GM21367 (cell line): ENCODE results near the gene CLIC5.

Experiments
- ATAC-seq: cut with Tn5 transposase; IDR thresholded peaks from one replicate; pipeline ENCODE4 v1.9.1; 2021; ENCODE audit not compliant: unreplicated experiment

CLIC5 gene

DNA sequence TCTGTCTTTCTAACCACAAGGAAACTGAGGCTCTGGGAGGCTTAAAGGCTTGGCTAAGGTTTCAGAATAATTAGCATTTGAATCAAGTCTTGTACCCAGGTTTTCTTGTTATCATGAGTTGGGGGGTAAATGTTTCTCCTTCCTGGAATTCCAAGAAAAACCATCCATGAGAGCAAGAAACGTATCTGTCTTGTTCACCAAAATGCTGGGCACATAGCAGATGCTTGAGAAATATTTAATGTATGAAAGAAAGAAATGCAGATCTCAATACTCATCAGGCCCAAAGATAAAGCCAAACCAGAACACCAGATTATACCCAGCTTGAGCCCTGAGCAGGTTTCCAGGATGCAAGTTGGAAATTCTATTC, 164.6 kb downstream of the CLIC5 start:
- ATAC-seq = no peak

DNA sequence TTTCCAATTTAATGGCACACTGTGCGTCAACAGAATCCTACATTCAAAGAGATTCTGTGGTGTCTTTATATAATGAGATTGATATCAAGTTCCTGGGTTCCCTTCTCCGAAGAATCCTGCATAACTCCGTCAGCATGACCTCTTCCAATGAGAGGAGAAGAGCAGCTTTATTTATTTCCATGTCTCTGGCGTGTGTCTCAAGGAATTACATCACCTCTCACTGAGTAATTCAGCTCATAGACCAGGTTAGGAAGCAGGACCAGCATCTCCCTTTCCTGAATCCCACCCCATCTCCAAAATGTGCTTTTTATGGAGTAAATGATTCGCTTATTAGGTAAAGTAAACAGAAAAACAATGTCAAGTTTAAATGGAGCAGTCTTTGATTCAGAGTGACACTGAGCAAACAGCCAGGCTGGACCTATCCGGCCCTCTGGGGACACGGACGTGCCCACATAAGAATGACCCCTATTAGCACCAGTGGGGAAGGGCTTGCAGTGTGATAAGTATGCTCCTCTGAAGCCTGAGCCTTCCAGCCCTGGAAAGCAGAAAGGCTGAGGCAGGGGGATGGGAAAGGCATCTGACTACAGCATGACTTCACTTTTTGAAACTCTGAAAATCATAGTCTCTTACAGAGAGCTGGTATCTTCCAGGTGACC, 165.2 kb downstream of the CLIC5 start:
- no peak for ATAC-seq

DNA sequence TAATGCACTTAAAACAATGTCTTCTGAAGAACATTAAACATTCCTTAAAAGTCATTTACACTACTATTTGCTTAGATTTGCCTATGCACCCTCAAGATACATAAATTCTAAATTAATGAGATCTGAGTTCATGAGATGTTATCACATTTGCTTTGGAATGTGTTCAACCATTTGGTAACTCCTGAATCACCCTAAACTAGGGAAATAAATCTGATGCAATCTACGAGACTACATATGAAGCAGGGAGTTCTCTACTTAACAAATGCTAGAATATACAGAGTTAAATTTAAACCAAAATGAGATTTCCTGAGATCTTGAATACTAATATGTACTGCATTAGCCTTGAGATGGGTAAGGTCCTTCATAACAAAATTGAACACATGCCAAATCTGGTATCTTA, 170.1 kb downstream of the CLIC5 start:
- ATAC-seq = no peak

DNA sequence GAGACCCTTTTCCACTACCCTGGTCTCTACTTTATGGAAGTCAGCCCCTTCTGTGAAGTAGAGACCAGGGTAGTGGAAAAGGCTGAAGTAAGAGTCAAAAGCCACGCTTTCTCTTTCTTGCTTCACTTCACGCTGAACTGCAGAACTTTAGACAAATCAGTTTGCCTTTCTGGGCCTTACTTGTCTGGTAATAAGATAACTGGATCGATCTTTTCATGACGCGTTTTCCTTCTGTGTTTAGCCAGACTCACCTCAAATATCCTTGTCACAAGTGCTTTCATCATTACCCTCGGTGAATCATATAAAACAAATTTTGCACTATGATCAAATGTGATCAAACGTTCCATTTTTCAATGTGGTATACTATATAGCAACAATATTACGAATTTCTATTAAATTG, 170.7 kb downstream of the CLIC5 start:
- ATAC-seq = no peak

DNA sequence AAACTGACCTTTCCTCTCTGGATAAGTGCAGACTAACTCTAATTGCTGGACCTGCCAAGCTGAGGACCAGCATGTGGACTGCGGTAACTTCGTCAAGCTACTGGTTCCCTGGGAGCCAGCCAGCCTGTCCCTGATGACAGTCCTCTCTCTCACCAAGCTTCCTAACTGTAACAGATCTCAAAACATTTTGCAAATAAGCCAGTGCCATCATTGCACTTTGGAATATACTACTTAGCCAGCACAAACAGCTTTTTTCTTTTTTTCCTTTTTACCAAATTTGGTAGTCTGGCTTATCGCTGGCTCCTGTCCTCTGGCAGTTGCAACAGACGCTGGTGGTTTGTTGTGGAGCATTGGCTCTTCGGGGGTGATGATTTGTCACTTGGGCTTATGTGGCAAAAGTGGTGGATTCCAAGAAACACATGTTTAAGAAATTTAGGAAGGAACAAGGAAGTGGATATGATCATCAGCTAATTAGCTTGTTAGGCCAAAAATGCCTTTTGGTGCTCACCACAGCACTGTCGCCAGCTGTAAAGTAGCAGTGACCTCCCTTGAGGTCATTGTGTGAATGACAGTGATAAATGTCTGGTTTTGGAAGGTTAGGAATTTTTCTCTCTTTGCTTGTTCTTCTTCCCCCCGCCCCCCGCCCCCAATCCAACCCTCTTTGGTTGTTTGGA, 171.7 kb downstream of the CLIC5 start:
- ATAC-seq = no peak

DNA sequence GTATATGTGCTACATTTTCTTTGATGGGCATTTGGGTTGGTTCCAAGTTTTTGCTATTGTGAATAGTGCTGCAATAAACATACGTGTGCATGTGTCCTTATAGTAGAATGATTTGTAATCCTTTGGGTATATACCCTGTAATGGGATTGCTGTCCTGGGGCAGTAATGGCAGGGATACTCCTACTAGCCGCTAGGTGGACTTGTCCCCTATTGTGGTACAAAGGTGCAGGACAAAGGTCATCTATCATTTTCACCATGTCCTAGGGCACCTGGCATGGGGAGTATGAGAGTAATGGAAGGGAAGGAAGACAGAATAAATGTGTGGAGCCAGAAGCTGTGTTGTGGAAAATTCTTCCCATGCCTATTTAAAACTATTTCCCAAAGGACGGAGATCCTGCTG, 174.6 kb downstream of the CLIC5 start:
- ATAC-seq = no peak

DNA sequence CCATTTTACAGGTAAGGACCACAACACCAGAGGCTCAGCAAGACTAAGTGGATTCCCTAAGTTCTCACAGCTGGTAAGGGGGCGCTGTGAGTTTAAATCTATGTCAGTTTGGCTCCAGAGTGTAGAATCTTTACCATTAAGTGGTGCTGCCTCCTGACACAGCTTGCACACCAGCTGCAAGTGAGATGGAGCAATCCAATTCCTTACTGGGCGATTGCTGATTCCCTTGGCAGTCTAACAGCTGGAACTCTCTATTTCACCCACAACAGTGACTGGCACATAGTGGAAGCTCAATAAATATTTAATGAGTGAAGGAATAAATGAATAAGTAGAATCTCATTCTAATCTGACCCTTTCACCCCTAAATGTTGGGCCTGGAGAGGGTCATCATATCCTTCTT, 176.7 kb downstream of the CLIC5 start:
- no peak for ATAC-seq

DNA sequence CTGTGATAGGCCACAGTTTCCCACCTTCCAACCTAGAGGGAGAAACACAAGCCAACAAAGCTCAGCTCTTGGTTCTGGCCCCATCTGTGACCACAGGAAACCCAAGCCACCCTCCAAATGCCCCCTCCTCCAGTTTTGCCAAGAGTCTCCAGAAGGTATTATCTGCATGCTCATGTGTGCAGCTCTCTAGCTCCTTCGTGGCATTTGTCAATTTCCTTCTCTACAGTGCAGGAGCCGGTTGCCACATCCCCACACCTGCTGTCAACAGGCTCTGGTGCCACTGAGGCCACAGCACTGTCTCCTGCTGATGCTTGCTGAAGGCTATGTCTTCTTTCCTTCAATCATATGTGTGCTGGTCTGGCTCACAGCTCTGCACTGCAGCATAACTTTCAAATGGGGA, 177.2 kb downstream of the CLIC5 start:
- no peak for ATAC-seq

DNA sequence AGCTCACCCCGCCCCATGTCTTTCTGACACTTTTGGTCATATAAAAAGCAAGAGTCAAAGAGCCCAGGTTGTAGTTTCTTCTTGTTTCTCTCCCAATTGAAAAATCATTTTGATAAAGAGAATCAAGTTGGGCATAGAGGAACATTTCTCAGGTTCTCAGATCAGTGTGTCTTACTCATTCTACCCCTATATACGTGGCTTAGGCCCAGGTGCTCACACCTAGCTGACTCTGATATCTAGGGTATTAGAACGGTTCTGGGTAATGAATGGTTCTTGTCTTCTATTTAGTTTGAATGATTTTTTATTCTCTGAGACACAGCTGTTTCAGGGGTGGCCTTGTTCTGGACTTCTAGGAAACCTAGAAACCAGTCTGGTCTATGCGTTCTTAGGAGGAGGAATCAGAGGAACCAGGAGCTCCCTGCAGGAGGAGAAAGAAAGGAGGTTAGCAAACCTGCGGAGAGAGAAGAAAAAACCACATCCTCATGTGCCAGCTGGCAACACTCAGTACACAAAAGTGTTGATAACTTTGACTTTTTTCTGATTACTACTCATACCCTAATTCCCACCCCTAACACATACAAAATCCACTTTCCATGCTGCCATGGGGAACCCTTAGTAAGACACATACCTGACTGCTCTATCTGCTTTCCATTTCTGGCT, 178.0 kb downstream of the CLIC5 start:
- ATAC-seq = no peak

DNA sequence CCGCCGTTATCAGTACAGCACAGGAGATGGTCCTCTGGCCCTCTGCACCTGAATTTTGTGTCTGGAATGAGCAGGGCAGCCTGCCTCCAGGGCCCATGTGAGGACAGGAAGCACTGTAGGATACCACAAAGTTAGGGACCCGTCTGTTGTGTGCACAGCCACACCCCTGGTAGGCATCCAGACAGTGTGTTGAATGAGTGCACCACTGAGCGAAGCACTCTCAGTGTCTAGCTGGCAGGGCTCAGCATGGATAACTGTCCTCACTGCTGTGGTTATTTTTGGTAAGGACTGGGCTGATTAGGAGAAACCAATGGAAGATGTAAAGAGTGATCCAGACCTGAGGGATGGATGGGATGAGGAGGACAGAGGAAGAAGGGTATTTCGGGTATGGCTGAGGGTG, 178.7 kb downstream of the CLIC5 start:
- no peak for ATAC-seq

DNA sequence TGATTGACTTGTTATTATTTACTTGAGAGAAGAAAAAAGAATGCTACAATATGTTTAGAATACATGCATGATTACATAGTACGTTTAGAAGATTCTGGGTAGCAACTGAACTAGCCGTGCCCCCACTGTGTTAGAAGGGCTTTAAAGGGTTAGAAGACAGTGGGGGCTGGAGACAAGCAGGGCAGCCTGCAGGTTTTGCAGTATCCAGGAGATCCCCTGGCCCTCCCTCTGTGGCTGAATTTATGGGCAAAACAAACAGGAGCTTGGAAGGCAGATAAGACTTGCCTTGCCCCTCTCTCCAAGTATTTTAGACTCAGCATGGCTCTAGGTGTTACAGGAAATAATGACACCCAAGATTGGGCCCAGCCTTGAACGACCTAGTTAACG, 179.2 kb downstream of the CLIC5 start:
- no peak for ATAC-seq

DNA sequence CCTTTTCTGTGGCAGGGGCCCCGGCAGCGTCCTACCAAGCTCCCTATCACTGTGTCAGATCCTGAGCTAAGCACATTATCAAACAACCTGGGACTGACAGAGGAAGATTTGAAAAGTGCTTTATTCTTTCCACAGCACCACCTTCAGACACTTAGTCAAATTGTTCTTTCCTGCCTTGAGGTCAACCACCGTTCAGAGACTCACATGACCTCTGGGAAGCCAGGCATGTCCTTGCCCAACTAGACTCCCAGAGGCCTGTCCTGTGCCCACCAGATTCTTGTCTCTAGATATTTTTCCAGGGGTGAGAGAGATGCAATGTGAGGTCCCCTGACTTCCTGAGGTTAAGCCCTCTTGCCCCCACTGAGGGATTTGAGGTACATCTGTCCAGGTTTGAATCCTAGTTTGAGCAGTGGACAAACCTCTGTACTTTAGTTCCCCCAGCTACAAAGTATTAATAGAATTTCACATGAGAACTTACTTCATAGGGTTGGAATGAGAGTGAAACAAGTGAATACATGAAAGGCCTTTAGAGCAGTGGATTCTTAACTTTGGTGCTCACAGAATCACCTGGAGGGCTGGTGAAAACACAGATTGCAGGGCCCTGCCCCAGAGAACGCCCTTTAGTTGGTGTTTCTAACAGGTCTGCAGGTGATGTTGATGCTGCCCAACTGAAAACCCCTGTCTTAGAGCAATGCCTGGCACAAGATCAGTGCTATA, 179.8 kb downstream of the CLIC5 start:
- no peak for ATAC-seq

DNA sequence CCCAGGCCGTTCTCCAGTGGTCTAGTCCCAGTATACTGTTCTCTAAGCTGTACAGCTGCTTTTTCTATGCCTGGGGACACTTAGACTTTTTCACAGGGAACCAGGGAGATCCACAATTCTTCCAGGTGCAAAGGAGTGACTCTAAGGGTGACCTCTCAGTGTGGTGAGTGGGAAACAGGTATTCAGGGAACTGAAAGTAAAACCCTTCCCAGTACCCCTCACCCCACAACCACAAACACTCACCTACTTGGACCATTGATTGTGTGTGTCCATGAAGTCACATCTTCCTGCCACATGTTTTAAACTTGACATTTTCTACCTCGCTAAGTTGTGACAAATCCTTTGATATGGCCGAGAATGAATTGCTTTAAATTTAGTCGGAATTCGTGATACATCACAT, 183.6 kb downstream of the CLIC5 start:
- ATAC-seq = no peak
